OCI-LY3 (cell line): ENCODE measurements around the gene SNCB.

Experiments used
- CTCF ChIP-seq: fragments of 200-600, 300-600 bp; sonication (generic); IDR thresholded peaks from 2 replicates; pipeline ENCODE4 v1.5.1; 2014; ENCODE audit warnings: antibody characterized with exemption, low read length, low read depth
- EZH2phosphoT487 ChIP-seq: fragments of 200-600 bp; shearing (Covaris generic); IDR thresholded peaks from 2 replicates; pipeline ENCODE4 v1.6.1; 2018; ENCODE audit warnings: antibody characterized with exemption, mixed run types, low read depth

- TF ChIP-seq CTCF (no peak), EZH2phosphoT487 (no peak)
Measured at GRCh38 chr5:176629853-176630680, at the start of gene SNCB, which contains the start of gene EIF4E1B.
